Epidermal melanocyte (primary cell): Measurements from ENCODE around the gene FLYWCH2.

ENCODE experiments used
- DNase-seq: peaks from one replicate; pipeline ENCODE4 v3.0.0; 2011; ENCODE audit warnings: low spot score; ENCODE audit not compliant: insufficient read length

The FLYWCH2 gene, protein sequence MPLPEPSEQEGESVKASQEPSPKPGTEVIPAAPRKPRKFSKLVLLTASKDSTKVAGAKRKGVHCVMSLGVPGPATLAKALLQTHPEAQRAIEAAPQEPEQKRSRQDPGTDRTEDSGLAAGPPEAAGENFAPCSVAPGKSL

GRCh38 chr16:2882650-2883457 is at the start of gene FLYWCH2:
FLYWCH2 (plus strand) TSS chr16:2883215; CDS start chr16:2896450, 13,235 bp downstream.
- DNase-seq = peak; percentile 93

DNA sequence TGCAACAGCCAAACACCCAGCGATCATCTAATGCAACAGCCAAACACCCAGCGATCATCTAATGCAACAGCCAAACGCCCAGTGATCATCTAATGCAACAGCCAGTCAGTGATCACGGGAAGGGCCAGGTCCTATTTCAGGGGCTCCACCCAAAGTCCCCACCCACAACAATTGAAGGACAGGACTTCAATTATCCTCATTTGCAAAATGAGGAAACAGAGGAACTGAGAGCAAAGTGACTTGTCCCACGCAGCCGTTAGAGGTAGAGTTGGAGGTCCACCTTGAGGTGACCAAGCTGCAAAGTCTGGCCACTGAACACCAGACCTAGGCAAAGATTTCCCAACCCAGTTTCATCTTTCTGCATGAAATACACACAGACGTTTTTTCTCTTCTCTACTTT is 49.2 kb upstream of the FLYWCH2 start:
- DNase-seq = no peak

GRCh38 chr16:2834968-2835367 is 48.0 kb upstream of the FLYWCH2 start:
- DNase-seq = no peak

DNA sequence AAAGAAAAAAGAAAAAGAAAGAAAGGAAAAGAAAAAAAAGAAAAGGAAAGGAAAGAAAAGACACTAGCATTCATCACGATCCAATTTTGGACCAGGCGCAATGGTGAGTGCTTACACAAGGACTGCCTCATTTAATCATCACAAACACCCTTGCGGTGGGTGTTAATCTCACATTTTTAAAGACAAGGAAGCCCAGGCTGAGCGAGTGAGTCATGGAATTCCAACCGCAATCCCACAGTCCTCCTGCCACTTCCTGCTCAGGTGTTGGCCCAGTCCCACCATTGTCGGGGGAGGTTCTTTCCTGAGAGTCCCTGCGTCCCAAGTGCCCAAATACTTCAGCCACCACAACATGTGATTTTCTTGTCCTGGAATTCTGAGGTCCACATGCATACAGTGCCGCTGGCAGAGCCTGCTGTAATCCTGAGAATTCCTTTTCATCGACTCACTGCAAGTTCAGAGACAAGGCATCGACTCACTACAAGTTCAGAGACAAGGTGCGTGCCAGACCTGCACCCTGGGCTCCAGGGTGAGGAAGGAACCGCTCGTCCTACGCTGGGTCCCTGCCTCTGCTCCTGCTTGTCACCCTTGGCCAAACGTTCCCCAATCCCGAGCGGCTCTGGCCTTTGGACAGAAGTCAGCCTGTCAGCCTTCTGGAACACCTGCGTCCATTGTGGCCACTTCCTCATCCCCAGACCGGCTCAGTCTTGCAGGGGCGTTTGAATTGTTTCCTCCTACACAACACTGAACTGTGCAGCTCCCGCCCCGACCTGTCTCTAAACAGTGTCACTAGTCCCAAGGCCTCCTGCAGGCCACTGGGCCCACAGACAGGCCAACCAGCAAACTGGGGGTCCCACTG is 47.1 kb upstream of the FLYWCH2 start:
- peak; percentile 73 for DNase-seq

- DNase-seq = no peak
Measured at GRCh38 chr16:2836646-2837508, 46.1 kb upstream of the FLYWCH2 start.

DNA sequence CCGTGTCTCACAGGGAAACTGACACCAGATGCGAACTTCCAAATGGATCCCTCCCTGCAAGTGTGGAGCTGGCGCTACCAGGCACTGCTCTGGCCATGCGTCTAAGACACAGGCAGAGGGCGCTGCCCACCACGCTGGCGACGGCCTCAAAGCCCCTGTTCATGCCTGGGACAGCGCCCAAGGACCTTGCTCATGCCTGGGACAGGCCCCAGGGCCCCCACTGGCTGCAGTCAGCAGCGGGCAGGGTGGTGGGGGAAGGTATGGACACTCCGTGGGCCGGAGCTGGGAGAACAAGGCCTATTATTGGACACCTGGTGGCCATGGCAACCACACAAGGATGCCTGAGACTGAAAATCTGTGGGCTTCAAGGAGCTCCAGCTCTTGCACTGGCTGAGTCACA is 44.1 kb upstream of the FLYWCH2 start:
- peak; percentile 75 for DNase-seq

GRCh38 chr16:2839650-2840450 is 43.2 kb upstream of the FLYWCH2 start:
- no peak for DNase-seq

DNA sequence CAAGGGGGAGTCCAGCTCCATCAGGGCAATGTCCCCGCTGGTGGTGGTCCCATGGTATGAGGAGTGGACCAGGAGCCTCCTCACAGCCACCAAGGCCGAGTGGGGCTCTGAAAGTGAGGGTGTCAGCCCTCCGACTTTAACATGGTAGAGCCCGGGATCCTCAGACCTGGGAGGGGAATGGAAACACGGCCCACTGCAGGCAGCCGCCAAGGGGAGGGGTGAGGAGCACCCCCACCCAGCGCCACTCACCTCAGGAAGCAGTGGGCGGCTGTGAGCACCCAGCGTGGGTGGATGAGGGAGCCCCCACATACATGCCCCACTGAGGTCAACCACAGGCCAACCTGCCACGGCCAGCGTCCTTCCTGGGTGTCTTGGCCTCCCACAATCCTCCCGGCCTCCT is 42.1 kb upstream of the FLYWCH2 start:
- DNase-seq = no peak

- DNase-seq = no peak
Measured at GRCh38 chr16:2841606-2842339, 41.2 kb upstream of the FLYWCH2 start.

GRCh38 chr16:2842340-2843000 is 40.5 kb upstream of the FLYWCH2 start:
- DNase-seq = peak; percentile 31

DNA sequence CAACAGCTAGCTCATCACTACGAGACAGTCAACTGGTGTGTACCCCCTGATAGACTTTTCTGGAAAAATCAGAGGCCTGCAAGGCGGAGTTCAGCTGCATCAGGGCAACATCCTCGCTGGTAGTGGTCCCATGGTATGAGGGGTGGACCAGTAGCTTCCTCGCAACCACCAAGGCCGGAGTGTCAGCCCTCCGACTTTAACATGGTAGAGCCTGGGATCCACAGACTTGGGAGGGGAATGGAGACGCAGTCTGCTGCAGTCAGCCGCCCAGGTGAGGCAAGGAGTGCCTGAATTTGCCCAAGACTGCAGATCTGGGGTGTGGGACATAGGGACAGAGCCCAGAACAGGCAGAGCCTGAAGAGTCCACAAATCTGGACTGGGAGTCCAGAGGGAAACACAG is 39.5 kb upstream of the FLYWCH2 start:
- DNase-seq = no peak

GRCh38 chr16:2845116-2845515 is 37.9 kb upstream of the FLYWCH2 start:
- no peak for DNase-seq

GRCh38 chr16:2846511-2847310 is 36.3 kb upstream of the FLYWCH2 start:
- DNase-seq = no peak

- peak; percentile 9 for DNase-seq
Measured at GRCh38 chr16:2848933-2849725, 33.9 kb upstream of the FLYWCH2 start.

DNA sequence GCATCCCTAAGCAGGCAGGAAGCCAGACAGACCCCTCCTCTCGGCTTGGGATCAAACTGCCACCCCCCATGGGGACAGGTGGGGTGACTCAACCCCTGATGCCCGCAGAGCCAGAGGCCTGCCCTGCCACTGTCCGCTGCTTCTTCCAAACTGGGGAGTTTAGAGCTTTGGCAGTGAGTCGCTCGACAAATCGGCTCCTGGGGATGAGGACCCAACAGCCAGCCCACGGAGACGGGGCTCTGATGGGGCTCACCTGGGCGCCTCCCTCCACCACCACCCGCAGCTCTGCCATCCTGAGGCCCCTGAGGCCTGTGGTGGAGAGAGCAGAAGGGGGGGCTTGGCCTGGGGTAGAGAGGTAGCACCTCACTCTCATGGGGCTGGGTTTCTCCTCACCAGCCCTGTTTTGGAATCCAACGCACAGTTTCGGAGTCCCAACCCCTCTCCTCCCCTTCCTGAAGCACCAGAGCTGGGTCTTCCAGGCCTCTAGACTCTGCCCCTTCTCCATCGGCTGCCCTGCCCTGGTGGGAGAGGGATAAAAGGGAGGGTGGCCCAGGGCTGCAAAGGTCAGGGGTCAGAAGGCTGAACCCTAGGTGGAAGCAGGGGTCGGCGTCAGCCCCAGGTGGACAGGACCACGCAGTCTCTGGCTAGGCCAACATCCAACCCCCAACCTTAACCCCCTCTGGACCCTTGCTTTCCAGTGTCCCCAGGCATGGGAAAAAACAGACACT is 30.8 kb upstream of the FLYWCH2 start:
- peak; percentile 8 for DNase-seq

- peak; percentile 3 for DNase-seq
Measured at GRCh38 chr16:2852731-2853507, 30.1 kb upstream of the FLYWCH2 start.
